C4-2B (cell line): ENCODE measurements around the gene MICAL2.

ENCODE experiments used
- CTCF ChIP-seq: fragments of 450-650 bp; conservative IDR thresholded peaks from 2 replicates; pipeline ENCODE4 v1.5.1; 2017; ENCODE audit warnings: mild to moderate bottlenecking
- ZFX ChIP-seq: fragments of 450-650 bp; IDR thresholded peaks from 2 replicates; pipeline ENCODE4 v1.6.1; 2017

GRCh38 chr11:12070446-12071267, 39.7 kb upstream of the MICAL2 start:
- TF ChIP-seq CTCF (no peak), ZFX (no peak)
